Right cardiac atrium (tissue), 5 donors: ENCODE measurements around the gene AQP7. TPM values are rescaled to one million over a fixed set of nuclear protein-coding genes. Genes with fewer than 3 reads are reported as not detected.
"Not testable (repeated sequence)": the region's sequence is repeated elsewhere in the genome, so short reads cannot be mapped to it uniquely, and the experiment has no call there.

ENCODE experiments used
- ATAC-seq, 2 donors: fragments of 200-7000 bp; cut with Tn5 transposase; one replicate each; pipeline versions ENCODE4 v1.8.0 to v1.9.1; 2020; ENCODE audit warnings: moderate library complexity in 2 of 2, mild to moderate bottlenecking in 1 of 2
- DNase-seq, 3 donors: peaks; one replicate each; pipeline ENCODE4 v3.0.0-alpha.2; 2020
- H3K27ac ChIP-seq: one replicate; pipeline ENCODE4 v1.5.1; 2013; ENCODE audit warnings: mild to moderate bottlenecking, low read length, control low read depth, moderate library complexity
- H3K27me3 ChIP-seq: one replicate; pipeline ENCODE4 v1.6.1; 2013; ENCODE audit not compliant: control insufficient read depth, insufficient read depth
- H3K4me1 ChIP-seq: one replicate; pipeline ENCODE4 v1.6.1; 2013; ENCODE audit warnings: low read length; ENCODE audit not compliant: control insufficient read depth, insufficient read depth
- H3K4me3 ChIP-seq: one replicate; pipeline ENCODE4 v1.5.1; 2013; ENCODE audit warnings: low read length, control low read depth
- H3K9me3 ChIP-seq: one replicate; pipeline ENCODE4 v1.6.1; 2013; ENCODE audit warnings: low read length; ENCODE audit not compliant: control insufficient read depth
- WGBS: extraction: QIAGEN DNeasy Blood & Tissue Kit; methylation state at CpG from one replicate; pipeline ENCODE4 v1.1.7; 2013; 5-methylcytosine and 5-hydroxymethylcytosine counted together
- intact Hi-C, 4 donors: fragments of 100-400 bp; cut with DNase I; formaldehyde crosslinking; loops; one replicate each; pipeline versions ENCODE4 v1.11.0 to v1.14.0; 2022 to 2023
- polyA plus RNA-seq: library from polyadenylated mRNA; stranded (reverse); fragments of 200-250 nt; gene quantifications from one replicate; pipeline ENCODE4 v1.2.3, GENCODE V29; 2013
- total RNA-seq, 4 donors: library from RNA; stranded (reverse); fragmentation: NEBNext Ultra II Directional; extraction: Animal tissue kit (Norgen Biotek cat#: 25700); gene quantifications; one replicate each; pipeline ENCODE4 v1.2.1, GENCODE V29; 2021
- donor health status: healthy with polysubstance abuse.
- donor health status: DM: no; HTN: yes; CAD: no.
- donor health status: DM: no; HTN: no; CAD: no.
- donor health status: DM: no; HTN: yes; CAD: no; lungs with severe emphysema.
- donor health status: DM: yes; HTN: yes; CAD: no.

Gene AQP7
- total and polyA plus RNA-seq, 5 donors, result 68.6 to 180 (median 128) TPM

DNA sequence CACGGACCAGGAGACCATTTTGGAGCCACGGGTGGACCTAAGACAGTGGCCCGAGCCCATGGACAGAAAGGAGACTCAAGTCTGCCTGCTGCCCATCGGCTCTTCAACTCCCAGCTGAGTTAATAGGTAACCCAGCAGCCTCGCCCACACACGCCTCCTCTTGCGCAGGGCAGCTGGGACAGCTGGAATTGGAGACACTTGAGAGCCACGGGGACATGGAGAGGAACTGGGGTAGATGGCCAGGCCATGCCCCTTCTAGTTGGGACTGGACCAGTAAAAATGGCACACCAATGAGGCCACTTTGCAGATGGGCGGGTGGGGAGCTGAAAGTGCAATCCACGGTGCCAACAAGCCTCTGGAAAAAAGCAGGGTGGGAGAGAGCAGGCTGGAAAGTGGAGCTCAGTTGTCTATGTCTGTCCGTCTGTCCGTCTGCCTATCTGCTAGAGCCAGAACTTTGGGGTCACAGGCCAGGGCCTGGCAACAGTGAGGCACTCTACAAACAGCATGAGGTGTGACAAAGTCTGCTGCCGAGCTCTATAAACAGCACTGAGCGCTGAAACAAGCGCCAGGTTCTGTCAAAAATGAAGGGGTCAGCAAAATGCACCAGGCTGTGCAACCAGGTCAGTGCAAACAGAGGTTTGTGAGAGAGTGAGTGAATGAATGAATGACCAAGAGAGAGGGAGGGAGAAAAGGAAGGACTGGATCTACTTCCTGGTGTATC, 7.0 kb downstream of the AQP7 start:
- WGBS, result 76% methylated on average over 15 of the region's 15 CpGs
- intact Hi-C loops, H3K9me3 ChIP-seq, ATAC-seq, H3K4me1 ChIP-seq, H3K27me3 ChIP-seq, H3K4me3 ChIP-seq, DNase-seq: not testable (repeated sequence)
- H3K27ac ChIP-seq, result peak overlapping the region; percentile 38

GRCh38 chr9:33393986-33394385, 8.4 kb downstream of the AQP7 start:
- DNase-seq, H3K9me3 ChIP-seq, H3K4me1 ChIP-seq, H3K27me3 ChIP-seq, ATAC-seq, intact Hi-C loops, H3K4me3 ChIP-seq: not testable (repeated sequence)
- H3K27ac ChIP-seq, result peak overlapping the region; percentile 22
- WGBS, result 42% methylated on average over 3 of the region's 3 CpGs

DNA sequence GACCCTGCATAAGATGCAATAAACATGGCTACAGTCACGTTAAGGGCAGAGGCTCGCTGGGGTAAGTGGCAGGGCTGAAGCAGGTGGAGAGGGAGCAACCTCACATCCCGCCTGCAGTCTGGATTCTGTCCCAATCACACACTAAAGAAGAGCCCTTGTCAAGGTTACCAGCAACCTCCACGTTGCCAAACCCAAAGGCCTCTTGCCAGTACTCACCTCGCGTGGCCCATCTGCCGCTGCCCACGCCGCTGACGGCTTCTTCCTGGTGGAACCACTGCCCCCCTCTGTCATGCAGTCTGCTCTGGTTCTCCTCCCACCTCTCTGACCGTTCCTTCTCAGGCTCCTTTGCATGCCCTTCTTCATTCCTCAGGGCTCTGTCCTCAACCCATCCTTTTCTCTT, 8.8 kb downstream of the AQP7 start:
- no peak overlapping the region for H3K4me3 ChIP-seq
- ATAC-seq (no peak), DNase-seq (peak; percentile 44 to 80 (median 69))
- intact Hi-C loops, result no loop called here
- H3K27ac ChIP-seq, result peak overlapping the region; percentile 22
- H3K9me3 ChIP-seq, result no peaks in the 10 kb centered on the region
- peaks cover 8% of the 10 kb centered on the region for H3K4me1 ChIP-seq
- no peaks in the 10 kb centered on the region for H3K27me3 ChIP-seq
- WGBS, result 58% methylated on average over 11 of the region's 11 CpGs

DNA sequence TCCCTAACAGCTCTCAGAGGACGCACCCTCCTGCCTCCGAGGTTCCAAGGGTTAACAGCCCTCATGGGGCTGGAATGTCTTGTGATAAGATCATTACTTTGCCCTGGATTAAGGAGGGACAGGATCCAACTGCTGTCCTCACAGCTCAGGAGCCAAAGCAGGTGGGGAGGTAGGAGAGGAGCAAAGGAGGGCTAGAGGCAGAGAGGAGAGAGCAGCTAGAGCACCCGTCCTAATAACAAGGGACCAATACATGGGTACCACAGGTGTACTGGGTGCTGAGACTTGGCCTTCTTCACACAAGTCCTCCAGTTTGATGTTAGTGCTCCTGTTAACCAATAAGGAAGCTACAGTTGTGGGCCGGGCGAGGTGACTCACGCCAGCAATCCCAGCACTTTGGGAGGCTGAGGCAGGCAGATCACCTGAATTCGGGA, 9.8 kb downstream of the AQP7 start:
- ATAC-seq, intact Hi-C loops, H3K4me3 ChIP-seq, H3K9me3 ChIP-seq, H3K4me1 ChIP-seq, H3K27me3 ChIP-seq, DNase-seq: not testable (repeated sequence)
- peak overlapping the region; percentile 95 for H3K27ac ChIP-seq
- WGBS, result 65% methylated on average over 7 of the region's 7 CpGs

- ATAC-seq (peak in 1 of 2 donors; percentile 28), DNase-seq (peak; percentile 71 to 86 (median 85))
- H3K27me3 ChIP-seq, H3K4me1 ChIP-seq, H3K9me3 ChIP-seq, H3K4me3 ChIP-seq, intact Hi-C loops: not testable (repeated sequence)
- H3K27ac ChIP-seq, result peak overlapping the region; percentile 99
- WGBS, result 5% methylated on average over 9 of the region's 9 CpGs
Observed at GRCh38 chr9:33391111-33391771, 11.1 kb downstream of the AQP7 start.

DNA sequence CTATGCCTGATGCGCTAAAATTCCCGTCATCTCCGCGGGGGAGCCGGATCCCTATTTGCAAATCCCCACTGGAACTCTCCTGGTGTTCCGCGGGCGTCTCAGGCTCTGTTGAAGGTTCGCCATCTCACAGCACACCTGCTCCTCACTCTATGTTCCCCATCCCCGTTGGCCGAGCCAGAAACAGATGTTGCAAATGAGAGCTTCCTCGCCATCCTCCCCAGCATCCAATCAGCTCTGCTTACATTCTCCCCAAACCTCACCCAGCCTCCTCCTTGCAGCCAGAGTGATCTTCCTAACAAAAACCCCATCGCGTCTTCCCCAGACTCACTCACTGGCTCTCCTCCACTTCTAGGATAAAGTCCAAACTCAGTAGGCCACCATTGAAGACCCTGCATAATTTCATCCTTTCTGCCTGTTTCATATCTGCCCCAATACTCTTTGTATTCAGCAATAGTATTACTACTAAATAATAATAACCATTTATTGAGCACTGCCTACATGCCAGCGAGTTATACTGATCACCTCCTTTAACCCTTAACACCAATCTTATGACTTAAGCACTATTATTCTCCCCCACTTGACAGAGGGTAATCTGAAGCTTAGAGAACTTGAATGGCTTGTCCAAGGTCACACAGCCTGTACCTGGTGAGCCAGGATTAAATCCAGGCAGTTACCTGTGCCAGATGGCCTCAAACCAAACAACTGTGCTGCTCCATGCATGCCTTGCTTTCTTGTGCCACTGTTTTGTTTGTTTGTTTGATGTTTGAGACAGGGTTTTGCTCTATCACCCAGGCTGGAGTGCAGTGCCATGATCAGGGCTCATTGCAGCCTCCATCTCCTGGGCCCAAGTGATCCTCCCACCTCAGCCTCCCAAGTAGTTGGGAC, 14.0 kb downstream of the AQP7 start:
- H3K27ac ChIP-seq, result peak overlapping the region; percentile 38
- ATAC-seq (no peak), DNase-seq (no peak)
- intact Hi-C loops, result no loop called here
- no peaks in the 10 kb centered on the region for H3K9me3 ChIP-seq
- no peaks in the 10 kb centered on the region for H3K27me3 ChIP-seq
- H3K4me1 ChIP-seq, result peaks cover 7% of the 10 kb centered on the region
- WGBS, result 73% methylated on average over 15 of the region's 15 CpGs
- H3K4me3 ChIP-seq, result no peak overlapping the region

- 88% methylated on average over 9 of the region's 9 CpGs for WGBS
- H3K27me3 ChIP-seq, intact Hi-C loops, ATAC-seq, H3K4me1 ChIP-seq, H3K9me3 ChIP-seq, H3K27ac ChIP-seq, H3K4me3 ChIP-seq: not testable (repeated sequence)
- peak in 1 of 3 donors; percentile 16 for DNase-seq
Observed at GRCh38 chr9:33386998-33387397, 15.4 kb downstream of the AQP7 start.

- 90% methylated on average over 14 of the region's 14 CpGs for WGBS
- H3K27me3 ChIP-seq, DNase-seq, H3K27ac ChIP-seq, H3K4me3 ChIP-seq, H3K9me3 ChIP-seq, ATAC-seq, H3K4me1 ChIP-seq, intact Hi-C loops: not testable (repeated sequence)
Observed at GRCh38 chr9:33386641-33386996, 15.7 kb downstream of the AQP7 start.

- intact Hi-C loops, H3K9me3 ChIP-seq, H3K27ac ChIP-seq, ATAC-seq, H3K27me3 ChIP-seq, H3K4me1 ChIP-seq, H3K4me3 ChIP-seq: not testable (repeated sequence)
- peak in 1 of 3 donors; percentile 43 for DNase-seq
- 81% methylated on average over 23 of the region's 23 CpGs for WGBS
Observed at GRCh38 chr9:33385979-33386640, 16.3 kb downstream of the AQP7 start.

GRCh38 chr9:33385536-33385935, 16.8 kb downstream of the AQP7 start:
- DNase-seq, result peak in 1 of 3 donors; percentile 17
- ATAC-seq, H3K27ac ChIP-seq, intact Hi-C loops, H3K27me3 ChIP-seq, H3K9me3 ChIP-seq, H3K4me1 ChIP-seq, H3K4me3 ChIP-seq: not testable (repeated sequence)
- 97% methylated on average over 11 of the region's 11 CpGs for WGBS
